CD4-positive, alpha-beta T cell treated with Interleukin-17A for 1 hour (primary cell): Measurements from ENCODE around the gene PIM2.

ENCODE experiments used
- DNase-seq: peaks from one replicate; pipeline ENCODE4 v3.0.0-alpha.2; 2020

Gene PIM2

DNA sequence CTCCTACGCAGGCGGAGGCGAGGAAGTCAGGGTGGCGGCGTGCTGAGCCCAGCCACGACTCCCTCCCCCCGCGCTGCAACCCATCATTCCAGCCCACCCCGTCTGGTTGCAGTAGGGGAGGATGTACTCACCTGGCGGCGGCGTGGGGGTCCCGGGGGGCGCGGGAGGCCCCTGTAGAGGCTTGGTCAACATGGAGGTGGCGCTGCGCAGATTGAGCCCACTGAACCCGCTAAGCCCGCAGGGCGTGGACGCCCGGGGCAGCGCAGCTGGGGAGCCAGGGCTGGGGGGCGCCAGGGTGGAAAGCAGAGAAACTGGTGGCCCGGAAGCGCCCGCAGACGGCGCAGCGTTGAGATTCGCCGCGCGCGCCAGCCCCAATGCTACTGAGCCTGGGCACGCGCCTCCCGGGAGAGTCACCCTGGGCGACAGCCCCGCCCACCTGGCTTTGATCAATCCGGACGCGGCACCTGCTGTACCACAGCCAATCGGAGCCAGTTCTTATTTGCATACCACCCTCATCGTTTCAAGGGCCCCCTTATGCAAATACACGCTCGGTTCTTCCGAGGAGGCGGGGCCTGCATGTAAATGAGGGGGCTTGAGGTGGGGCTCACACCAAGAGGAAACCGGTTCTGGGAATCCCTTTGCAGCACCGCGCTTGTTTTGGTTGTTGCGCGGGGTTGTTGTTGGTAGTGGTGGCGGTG is at the start of gene PIM2:
Gene PIM2, minus strand, starts transcription at position 382 of the 698 bp plus-strand sequence. Its CDS starts 190 bp downstream, at position 192.
- peak; percentile 97 for DNase-seq

DNA sequence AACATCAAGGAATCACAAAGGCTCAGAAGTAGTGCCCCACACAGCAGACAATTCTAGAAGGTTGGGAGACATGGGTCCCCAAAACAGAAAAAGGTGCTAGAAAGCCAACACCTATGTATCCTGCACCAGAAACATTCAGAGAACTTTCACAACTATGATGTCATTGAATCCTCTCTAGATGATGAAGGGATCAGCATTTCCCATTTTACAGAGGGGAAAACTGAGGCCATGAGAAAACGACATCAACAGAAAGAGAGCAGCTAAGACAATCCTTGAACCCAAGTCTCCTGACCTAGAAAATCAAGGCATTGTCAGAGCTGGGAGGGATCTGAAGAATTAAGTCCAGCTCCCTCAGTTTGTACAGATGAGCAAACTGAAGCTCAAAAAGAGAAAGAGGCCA is 49.6 kb upstream of the PIM2 start:
- no peak for DNase-seq

DNA sequence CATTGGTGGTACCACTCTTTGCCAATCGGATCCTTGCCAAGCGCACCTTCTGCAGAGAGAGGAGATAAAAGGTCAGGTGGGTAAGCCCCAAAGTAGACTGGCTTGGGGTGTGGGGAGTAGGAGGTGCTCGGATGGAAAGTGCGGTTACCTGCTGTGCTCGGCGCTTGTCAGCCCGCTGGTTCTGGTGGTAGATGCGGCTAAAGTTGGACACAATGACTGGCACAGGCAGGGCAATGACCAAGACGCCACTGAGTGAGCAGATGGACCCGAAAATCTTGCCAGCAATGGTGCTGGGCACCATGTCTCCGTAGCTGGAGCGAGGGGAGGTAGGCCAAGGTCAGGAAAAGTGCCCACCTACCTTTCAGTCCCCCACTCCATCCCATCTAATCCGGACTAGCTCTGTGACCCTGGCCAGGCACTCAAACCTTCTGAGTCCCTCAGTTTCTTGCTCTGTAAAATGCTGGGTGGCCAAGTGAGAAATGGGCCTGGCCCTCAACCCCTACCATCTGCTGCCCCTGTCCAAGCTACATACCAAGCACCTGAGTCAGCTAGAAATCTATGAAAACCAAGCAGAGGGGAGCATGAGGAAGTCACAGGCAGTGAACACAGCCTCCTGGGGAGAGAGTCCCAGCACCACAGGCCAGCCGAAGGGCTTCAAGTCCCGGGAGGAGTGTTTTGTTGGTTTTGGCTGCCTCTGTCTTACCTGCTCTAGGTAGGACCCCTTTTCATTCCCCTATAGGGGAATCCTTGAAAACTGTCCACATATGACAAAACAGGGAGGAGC is 48.2 kb upstream of the PIM2 start:
- no peak for DNase-seq

DNA sequence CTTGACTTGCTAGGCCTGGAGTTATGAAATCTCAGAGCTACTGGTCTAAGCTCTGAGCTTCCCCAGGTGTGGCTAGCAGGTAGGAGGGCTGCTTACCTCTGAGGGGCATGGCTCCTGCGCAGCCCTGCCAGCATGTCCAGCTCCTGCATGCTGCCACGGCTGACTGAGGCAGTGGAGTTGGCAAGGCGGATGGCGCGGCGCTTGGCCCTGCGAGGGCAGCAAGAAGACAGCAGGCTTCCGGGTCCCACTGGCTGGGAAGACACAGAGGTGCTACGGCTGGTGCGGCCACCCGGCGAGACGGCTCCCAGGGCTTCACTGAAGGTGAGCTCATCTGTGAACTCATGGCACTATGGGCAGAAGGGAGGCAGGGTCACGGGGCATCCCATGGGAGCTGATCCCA is 47.1 kb upstream of the PIM2 start:
- DNase-seq, result no peak

DNA sequence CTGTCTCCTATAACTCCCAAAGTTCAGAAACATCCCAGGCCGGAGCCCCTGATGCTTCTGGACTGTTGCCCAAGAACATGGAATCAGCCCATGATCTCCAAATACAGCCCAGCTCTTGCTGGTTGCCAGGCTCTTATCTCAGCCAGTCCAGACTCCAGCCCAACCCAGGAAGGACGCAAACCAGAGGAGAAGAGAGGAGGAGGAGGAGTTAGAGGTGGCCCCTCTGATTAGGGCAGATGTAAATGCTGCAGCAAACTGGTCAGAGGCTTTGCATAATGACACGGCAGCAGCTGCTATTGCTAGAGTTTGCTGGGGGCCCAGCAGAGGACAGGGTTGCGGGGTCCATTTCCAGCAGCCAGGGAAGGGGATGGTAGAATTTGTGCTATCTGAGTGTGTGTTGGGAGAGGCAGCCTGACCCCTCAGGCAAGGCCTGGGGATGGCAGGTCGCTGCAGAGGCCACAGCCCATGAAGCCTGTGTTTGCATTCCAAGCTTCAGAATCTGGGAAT is 42.8 kb upstream of the PIM2 start:
- no peak for DNase-seq

DNA sequence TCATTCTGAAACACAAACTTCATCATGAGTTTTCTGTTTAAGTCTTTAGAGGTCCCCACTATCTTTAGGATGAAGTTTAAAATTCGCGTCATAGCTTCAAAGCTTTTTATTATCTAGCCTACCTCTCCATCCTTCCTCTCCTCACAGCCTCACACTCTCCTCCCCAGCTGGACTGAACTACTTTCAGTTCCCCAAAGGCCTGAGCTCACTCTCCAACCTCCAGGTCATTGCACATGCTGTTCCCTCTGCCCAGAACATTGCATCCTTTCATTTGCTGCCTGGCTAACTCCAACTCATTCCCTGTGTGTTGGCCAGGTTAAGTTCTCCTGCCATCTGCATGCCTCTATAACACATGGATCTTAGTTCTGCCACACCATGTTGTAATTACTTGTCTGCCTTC is 41.5 kb upstream of the PIM2 start:
- DNase-seq, result no peak

DNA sequence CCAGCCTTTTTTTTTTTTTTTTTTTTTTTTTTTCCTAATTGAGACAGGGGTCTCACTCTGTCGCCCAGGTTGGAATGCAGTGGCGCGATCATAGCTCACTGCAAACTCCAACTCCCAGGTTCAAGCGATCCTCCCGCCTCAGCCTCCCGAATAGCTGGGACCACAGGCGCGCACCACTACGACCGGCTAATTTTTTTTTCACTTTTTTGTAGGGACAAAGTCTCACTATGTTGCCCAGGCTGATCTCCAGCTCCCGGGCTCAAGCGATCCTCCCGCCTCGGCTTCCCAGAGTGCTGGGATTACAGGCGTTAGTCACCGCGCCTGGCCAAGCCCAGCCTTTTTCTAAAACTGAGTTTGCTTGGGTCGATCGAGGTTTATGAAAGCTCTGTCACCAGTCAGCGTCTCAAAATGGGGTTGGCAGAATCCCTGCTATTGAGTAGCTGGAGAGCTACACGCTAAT is 39.8 kb upstream of the PIM2 start:
- peak; percentile 33 for DNase-seq

DNA sequence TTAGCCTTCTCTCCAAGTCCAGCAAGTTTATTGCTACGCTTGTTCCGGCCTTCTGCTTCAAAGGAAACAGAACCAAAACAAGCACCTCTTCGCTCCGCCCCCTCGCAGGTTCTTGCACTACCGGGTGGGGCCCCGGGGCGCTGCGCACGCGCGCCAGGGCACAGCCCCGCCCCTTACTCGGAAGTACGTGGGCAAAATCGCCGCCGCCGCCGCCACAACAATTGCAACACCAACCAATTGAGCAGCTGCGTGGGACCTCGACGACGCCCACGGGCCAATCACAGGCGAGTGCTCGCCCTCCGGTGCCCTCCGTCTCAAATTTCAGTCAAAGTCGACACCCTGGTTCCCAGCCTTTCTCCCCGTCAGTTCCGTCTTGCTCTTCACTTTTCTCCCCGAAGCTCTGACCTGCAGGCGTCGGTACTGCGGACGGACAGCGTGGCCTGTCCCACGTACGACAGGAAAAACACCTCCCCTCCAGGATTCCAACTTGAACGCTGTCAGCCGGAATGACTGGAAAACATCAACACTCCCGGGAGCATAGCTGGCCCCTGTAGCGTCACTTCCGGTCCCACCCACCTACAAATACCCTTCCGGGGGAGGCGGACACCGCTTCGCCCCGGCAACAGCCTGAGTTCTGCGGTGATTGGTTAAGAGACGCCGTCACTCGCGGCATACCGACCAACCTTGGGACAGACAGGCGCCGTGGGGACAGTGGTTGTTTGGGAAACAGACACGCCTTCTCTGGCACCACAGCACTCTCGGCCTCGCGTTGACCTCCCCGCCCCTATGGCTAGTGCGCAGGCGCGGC is 39.2 kb upstream of the PIM2 start:
- peak; percentile 97 for DNase-seq

DNA sequence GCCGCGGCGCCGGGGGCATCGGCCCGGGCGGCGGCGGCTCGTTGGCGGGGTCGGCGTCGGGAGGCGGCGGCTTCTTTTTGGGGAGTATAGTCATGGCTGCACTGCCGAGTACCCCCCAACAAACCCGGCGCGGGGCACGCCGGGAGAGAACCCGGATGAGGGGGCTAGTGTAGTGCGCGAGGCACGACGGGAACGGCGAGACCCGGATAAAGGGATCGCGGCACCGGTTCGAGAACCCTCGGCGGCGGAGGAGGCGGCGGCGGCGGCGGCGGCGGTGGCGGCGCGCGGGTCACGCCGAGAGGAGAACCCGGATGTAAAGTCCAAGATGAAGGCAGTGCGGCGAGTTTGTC is 38.6 kb upstream of the PIM2 start, which contains the start of gene OTUD5:
Gene OTUD5, minus strand, starts transcription at position 131 of the 350 bp plus-strand sequence. Its CDS starts 37 bp downstream, at position 94.
- peak; percentile 85 for DNase-seq

DNA sequence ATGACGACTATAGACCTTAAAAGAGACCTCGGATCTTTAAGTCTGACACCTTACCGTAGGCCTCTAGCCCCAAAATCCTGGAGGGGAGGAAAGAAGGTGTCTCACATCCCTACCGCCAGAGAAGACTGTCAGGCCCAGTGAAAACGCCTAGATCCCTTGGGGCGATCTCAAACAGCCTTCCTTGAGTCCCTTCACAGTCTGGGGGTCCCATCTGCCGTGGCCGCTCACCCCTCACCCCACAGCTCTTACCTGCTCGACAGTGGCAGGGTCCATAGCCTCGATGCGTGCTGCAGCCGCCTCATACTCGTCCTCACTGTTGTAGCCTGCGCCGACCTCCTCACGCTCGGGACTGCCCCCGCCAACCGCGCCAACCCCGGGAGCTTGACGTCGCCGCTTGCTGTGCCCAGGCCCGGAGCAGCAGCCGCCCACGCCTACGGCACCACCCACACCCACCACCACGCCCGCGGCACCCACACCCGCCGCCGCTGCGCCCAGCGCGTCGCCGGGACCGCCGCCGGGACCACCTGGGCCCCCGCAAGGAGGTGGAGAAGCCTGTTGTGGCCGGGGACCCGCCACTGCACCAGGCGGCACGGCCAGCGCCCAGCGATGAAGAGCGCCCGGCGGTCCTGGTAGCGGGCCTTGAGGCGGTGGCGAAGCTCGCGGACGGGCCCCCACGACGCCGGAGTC is 38.0 kb upstream of the PIM2 start:
- peak; percentile 67 for DNase-seq

DNA sequence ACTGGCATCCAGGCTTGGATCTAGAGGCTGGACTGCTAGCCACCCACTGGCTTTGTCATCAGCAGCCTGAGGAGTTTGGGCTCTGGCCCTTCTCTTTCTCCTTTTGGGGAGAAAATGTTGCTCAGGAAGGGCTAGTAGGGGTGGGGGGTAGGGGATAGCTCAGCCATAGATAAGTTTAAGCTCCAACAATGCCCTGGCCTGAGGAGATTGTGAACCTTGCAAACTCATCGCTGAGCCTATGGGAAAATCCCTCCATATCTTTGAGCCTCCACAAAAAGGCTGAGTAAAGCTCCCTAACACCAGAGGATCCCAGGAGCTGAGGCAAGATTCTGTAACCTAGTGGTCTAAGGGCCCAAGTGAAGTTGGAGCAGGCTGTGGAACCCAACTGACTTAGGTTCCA is 29.8 kb upstream of the PIM2 start:
- DNase-seq, result no peak

DNA sequence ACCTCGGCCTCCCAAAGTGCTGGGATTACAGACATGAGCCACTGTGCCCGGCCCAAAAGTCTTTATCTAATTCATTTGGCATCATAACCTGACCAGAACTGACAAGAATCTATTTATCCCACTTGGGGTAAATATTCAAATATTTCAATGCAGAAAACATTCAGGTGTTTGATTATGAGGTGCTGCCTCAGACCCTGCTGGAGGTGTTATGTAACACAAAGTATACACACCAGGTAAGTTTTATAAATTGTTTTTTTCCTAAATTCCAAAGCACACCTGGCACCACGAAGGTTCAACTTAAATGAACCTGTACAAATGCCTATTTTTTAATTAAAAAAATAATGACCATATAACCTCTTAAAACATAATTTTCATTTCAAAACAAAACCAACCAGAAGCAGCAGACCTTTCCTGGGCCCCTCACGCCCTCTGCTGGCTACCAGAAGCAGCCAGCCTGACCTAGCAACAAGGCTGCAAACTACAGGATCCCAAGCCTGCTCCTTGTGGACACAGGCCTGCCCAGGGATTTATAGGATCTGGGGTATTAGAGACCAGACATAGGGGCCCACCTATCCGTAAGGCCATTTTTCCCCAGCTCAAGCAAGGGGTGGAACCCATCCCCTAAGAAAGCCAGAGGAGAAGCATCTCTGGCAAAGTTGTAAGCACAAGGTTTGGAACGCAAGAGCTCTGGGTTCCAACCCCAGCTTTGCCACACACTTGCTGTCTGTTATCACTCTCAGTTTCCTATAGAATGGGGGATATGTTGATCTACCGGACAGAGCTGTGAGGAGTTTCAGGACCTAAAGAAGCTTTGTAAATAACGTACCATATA is 26.9 kb upstream of the PIM2 start:
- peak; percentile 61 for DNase-seq

DNA sequence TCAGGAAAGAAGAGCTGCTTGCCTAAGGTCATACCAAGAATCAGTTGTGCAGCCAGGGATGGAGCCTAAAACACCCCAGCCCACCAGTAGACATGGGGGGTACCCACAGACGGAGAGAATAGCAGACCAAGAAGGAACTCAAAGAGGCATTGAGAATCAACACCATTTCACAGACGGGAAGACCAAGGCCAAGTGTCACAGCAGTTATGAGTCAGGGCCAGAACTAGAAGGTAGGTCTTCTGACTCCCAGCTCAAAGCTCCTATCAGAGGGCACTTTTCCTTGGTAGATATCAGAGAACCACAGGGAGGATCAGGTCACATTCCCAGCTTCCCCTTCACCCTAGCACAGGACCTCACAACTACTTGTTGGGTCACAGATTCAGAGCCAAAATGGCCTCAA is 24.1 kb upstream of the PIM2 start:
- no peak for DNase-seq

DNA sequence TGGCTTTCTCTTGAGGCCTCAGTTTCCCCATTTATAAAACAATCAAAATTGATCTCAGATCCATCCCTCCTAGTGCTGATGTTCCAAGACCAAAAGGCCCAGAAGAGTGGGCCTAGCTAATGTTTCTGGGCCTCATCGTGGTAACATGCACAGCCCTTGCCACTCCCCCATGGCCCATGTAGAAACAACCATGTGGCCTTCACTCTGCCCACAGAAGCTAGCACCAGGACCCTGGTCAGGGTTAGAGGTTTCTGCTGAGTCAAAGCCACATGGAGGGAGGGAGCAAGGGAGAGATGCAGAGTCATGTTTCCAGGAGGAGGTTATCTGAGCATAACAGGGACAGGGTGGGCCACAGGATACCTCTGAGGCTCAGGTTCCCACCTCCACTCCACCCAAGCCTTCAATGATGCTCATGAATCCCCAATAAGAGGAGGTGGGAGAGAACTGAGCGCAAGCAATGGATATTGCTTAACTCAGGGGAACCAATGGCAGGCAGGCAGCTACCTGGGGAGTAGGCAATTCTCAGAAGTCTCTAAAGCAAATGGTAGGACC is 21.7 kb upstream of the PIM2 start:
- no peak for DNase-seq

DNA sequence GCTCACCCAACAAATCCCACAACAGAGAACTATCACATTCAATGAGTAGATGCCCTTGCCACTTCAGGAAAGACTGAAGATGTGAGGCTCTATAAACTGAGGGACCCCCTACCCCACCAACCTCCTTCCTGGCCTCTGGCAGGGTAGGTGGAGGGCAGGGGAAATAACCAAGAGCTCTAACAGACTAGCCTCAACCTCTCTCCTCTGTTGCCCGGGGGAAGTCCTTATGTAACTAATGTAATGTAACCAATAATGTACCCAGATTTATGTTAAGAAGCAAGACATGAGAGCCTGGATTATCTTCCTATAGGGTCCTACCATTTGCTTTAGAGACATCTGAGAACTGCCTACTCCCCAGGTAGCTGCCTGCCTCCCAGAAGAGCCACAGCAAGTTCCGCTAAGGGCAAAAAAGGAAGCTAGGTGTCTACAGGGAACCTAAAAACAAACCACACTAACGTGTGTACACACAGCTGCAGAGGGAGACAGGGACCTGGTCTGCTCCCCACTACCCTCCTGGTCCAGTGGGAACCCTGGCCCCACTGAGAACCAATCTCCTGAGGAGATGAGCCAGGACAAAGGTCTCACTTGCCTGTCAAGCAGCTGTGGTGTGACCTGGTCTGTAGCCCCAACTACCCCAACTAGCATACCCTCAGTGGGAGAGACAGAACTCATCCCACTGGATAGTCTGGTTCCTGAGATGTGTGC is 20.9 kb upstream of the PIM2 start:
- peak; percentile 57 for DNase-seq

DNA sequence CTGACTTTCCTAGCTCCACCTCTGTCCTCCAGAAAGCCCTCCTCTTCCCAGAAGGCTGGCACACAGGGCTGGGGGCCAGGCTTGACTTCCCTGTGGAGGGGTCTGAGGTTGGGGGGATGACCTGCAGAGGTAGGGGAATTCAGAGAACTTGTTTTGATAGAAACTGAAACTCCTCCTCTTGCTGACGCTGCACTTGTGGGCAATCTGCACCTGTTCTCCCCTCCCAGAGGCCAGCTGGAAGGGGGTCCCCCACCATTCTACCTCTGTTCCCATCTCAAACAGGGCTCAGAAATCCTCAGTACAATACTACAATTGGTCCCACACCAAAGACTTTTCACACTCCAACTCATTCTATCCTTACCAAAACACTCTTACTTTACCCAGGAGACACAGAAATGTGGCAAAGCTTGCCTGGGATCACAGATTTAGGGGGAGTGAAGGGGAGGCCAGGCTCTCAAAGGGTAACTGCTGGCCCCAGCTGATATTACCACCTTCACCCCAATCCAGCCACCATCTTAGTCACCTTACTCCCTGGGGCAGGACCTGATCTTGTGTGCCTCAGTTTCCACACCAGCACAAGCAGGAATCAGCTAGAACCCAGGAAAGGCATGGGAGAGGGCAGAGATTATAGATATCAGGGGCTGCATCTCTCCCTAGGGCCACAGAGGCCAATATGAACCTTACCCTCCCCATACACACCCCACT is 20.0 kb upstream of the PIM2 start:
- DNase-seq, result peak; percentile 89

DNA sequence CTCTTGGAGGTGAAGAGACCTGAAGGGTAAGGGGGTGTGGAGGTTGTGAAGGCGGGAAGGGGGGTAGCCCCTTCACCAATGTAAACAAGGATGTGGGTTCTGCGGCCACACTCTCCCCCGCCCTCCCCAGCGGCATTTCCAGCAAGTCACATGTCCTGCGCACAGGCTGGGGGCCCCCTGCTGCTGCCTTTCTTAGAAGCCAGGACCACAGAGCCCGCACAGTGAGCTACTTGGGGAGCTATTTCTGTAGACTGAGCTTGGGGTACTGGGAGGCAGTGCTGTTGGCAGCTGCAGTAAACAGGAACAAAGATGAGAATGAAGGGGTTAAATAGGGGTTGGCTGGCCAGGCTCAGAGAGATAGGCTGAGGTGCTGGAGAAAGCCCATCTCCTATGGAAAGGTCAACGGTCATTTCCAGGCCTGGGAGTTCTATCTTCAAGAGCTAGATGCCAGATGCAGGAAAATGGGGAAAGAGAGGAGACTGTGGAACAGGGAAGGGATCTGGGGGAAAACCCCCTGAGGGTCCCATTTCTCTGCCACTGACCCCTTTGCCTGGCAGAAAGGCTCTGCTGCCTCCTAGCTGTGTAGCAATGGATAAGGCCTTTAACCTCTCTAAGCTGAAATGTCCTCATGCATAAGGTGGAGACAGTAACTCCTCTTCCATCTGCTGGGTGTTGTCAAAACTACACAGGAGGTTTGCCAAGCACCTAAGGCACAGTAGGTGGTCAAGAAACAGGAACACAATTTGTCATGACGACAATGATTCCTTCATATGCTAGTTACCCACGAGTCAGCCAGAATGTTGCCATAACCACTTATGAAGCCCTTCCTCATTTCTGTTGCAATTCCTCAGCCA is 18.5 kb upstream of the PIM2 start:
- peak; percentile 93 for DNase-seq

DNA sequence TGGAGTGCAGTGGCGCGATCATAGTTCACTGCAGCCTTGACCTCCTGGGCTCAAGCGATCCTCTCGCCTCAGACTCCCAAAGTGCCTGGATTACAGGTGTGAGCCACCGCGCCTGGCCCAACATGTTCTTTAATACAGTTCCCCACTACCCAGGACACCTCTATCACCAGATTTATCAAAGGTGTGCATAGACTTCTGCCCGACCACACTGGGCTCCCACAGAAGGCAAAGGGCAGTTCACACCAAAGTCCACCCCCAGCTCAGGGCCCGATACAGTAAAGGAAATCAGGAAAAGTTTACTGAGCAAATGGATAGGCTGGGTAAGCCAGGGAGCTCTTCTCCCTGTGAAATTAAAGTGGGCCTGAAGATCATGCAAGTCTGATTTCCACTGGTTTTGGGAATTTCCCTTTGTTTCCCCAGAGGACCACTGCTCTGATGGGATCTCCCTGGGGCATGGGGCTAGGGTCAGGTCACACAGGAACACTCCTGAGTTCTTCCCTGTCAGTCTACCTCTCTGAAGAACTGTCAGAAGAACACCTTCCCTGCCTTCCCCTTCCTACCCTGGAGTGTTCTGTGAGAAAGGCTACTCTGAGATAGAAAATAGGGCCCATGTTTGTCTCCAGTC is 17.7 kb upstream of the PIM2 start:
- no peak for DNase-seq

DNA sequence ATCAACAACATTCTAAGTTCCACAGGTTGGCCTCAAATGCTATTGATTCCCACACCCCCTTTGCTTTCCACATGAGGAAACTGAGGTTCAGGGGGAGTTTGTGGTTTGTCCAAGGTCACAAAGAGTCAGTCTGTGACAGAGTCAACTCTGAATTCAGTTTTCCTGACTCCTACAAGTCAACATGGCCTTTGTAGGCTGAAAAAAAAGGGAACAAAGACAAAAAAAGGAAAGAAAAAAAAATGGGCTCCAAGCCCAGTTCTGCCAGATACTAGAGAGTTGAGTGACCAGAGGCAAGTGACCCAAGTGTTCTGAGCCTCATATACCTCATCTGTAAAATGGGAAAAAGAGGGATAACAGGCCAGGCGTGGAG is 16.5 kb upstream of the PIM2 start:
- DNase-seq, result no peak
